Measurements from ENCODE around the gene CFAP46. TPM values are rescaled to one million over a fixed set of nuclear protein-coding genes. Genes with fewer than 3 reads are reported as not detected.

Gene CFAP46
- total and polyA plus RNA-seq, 9 of the 15 experiments (the other 6 are each of a cell fraction or from before 2014, with no cell fraction given): not detected

GRCh38 chr10:132888898-132889490, 53.4 kb downstream of the CFAP46 start:
- Histone ChIP-seq H3K27me3 (ENCODE audit: control insufficient read depth in 2 of 2, insufficient read depth in 2 of 2, low read length in 2 of 2) (peaks cover 6 to 36% of the 10 kb centered on the region in 2 experiments; a peak in 4 of 5 replicates), H2AFZ (ENCODE audit: low read depth, low read length) (no peak overlapping the region), H3K9ac (ENCODE audit: insufficient read depth in 1 of 2, low read depth in 2 of 2, low read length in 2 of 2) (no peak overlapping the region), H3K9me3 (replicated peaks; ENCODE audit: control insufficient read depth, insufficient read depth, low read depth, low read length) (no peaks in the 10 kb centered on the region), H3K27ac (ENCODE audit: extremely low read depth, low read depth, low read length) (no peak overlapping the region), H4K20me1 (replicated peaks; ENCODE audit: control insufficient read depth, insufficient read depth, low read length) (no peaks in the 10 kb centered on the region), H3K4me1 (replicated peaks in 1 of 2; ENCODE audit: control insufficient read depth in 2 of 2, insufficient read depth in 2 of 2, low read length in 2 of 2) (peaks cover 0 to 4% of the 10 kb centered on the region in 2 experiments; a peak in 2 of 5 replicates), H3K9me1 (ENCODE audit: control insufficient read depth, insufficient read depth, low read length) (no peaks in the 10 kb centered on the region), H3K4me2 (ENCODE audit: insufficient read depth, low read length) (no peak overlapping the region), H3K4me3 (no peak overlapping the region), H3K79me2 (ENCODE audit: control insufficient read depth, insufficient read depth, low read length) (no peaks in the 10 kb centered on the region), H3K36me3 (ENCODE audit: control insufficient read depth, insufficient read depth, low read length) (no peaks in the 10 kb centered on the region)
- no peak for TF ChIP-seq ZNF507 (tag; conservative IDR thresholded peaks at IDR 0.05)
- no peak for TF ChIP-seq IRF1 (CRISPR knock-in tag; IDR thresholded peaks at IDR 0.05; ENCODE audit: borderline replicate concordance)
- TF ChIP-seq ZNF695 (CRISPR knock-in tag; IDR thresholded peaks at IDR 0.05): no peak
- no peak for TF ChIP-seq ZNF785 (CRISPR knock-in tag; IDR thresholded peaks at IDR 0.05)
- no peak for TF ChIP-seq GTF2E2 (tag; IDR thresholded peaks at IDR 0.05)
- no peak for TF ChIP-seq SAFB2 (IDR thresholded peaks at IDR 0.05; ENCODE audit: borderline replicate concordance, low read depth, low read length, severe bottlenecking)
- TF ChIP-seq KLF16 (IDR thresholded peaks at IDR 0.05): no peak
- TF ChIP-seq ZNF121 (CRISPR knock-in tag; conservative IDR thresholded peaks at IDR 0.05): no peak
- TF ChIP-seq RBM17 (IDR thresholded peaks at IDR 0.05; ENCODE audit: borderline replicate concordance, low read depth, low read length): no peak
- no peak for TF ChIP-seq TCF15 (CRISPR knock-in tag; IDR thresholded peaks at IDR 0.05)
- TF ChIP-seq EHMT2 (IDR thresholded peaks at IDR 0.05): no peak
- no peak for TF ChIP-seq MTA1 (IDR thresholded peaks at IDR 0.05; ENCODE audit: borderline replicate concordance)
- TF ChIP-seq, protein P1, sequence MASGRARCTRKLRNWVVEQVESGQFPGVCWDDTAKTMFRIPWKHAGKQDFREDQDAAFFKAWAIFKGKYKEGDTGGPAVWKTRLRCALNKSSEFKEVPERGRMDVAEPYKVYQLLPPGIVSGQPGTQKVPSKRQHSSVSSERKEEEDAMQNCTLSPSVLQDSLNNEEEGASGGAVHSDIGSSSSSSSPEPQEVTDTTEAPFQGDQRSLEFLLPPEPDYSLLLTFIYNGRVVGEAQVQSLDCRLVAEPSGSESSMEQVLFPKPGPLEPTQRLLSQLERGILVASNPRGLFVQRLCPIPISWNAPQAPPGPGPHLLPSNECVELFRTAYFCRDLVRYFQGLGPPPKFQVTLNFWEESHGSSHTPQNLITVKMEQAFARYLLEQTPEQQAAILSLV (tag; IDR thresholded peaks at IDR 0.05): no peak
- POLR2A ChIA-PET: no interaction called here
- in situ Hi-C loops (cut with MboI) (no loop called here), intact Hi-C loops (cut with micrococcal nuclease) (no loop called here)
- DNase-seq (ENCODE audit: extremely low read depth in 1 of 4, low spot score in 3 of 4) (no peak), ATAC-seq (no peak), FAIRE-seq (no peak)
- WGBS (ENCODE audit: insufficient coverage, low coverage, missing lambda C conversion rate): 4% methylated on average over 12 of the region's 16 CpGs
- CTCF ChIA-PET (ENCODE audit: low intra/inter-chr PET ratio): no interaction called here
- no TSS peak for BruUV-seq (replicated peaks)
